SK-N-SH treated with all-trans-retinoic acid at 6 μM for 48 hours (cell line): ENCODE data around the gene GPR151.

Experiments used
- ATAC-seq: fragments of 200-7000 bp; cut with Tn5 transposase; 3 replicates; pipeline ENCODE4 v1.9.1; 2020; ENCODE audit warnings: mild to moderate bottlenecking, moderate library complexity
- ARNTL ChIP-seq: fragments of 450-650 bp; formaldehyde crosslinking; IDR thresholded peaks from 2 replicates; pipeline ENCODE4 v1.5.0; 2020; ENCODE audit warnings: low read depth, mild to moderate bottlenecking, moderate library complexity, borderline replicate concordance
- BACH2 ChIP-seq: fragments of 250-450 bp; sonication (Bioruptor Pico); IDR thresholded peaks from 2 replicates; pipeline ENCODE4 v1.9.0; 2021; ENCODE audit warnings: mild to moderate bottlenecking, borderline replicate concordance
- CREB5 ChIP-seq: fragments of 250-450 bp; sonication (Bioruptor Pico); IDR thresholded peaks from 2 replicates; pipeline ENCODE4 v1.5.1; 2020; ENCODE audit warnings: low read depth, mild to moderate bottlenecking, moderate library complexity
- CSDC2 ChIP-seq: fragments of 250-450 bp; sonication (Bioruptor Pico); IDR thresholded peaks from 2 replicates; pipeline ENCODE4 v1.5.0; 2020; ENCODE audit warnings: mild to moderate bottlenecking, moderate library complexity
- CSRNP3 ChIP-seq: fragments of 250-450 bp; sonication (Bioruptor Pico); IDR thresholded peaks from 2 replicates; pipeline ENCODE4 v1.5.1; 2021; ENCODE audit warnings: mild to moderate bottlenecking, moderate library complexity
- ESRRG ChIP-seq: fragments of 250-450 bp; sonication (Bioruptor Pico); IDR thresholded peaks from 2 replicates; pipeline ENCODE4 v1.6.1; 2021; ENCODE audit warnings: mild to moderate bottlenecking
- GLIS3 ChIP-seq: fragments of 250-450 bp; sonication (Bioruptor Pico); IDR thresholded peaks from 2 replicates; pipeline ENCODE4 v1.5.0; 2020; ENCODE audit warnings: mild to moderate bottlenecking, moderate library complexity
- ISL1 ChIP-seq: fragments of 250-450 bp; sonication (Bioruptor Pico); IDR thresholded peaks from 2 replicates; pipeline ENCODE4 v2.1.2; 2022; ENCODE audit warnings: mild to moderate bottlenecking, moderate library complexity
- OSR1 ChIP-seq: fragments of 250-450 bp; sonication (Bioruptor Pico); IDR thresholded peaks from 2 replicates; pipeline ENCODE4 v1.8.0; 2022; ENCODE audit warnings: moderate library complexity, mild to moderate bottlenecking, inconsistent platforms
- PATZ1 ChIP-seq: fragments of 250-450 bp; sonication (Bioruptor Pico); IDR thresholded peaks from 2 replicates; pipeline ENCODE4 v1.8.0; 2020; ENCODE audit warnings: mild to moderate bottlenecking, moderate library complexity, borderline replicate concordance
- POU6F1 ChIP-seq: fragments of 250-450 bp; sonication (Bioruptor Pico); IDR thresholded peaks from 2 replicates; pipeline ENCODE4 v1.8.0; 2021; ENCODE audit warnings: low read depth, mild to moderate bottlenecking, moderate library complexity, borderline replicate concordance
- PPARA ChIP-seq: fragments of 250-450 bp; sonication (Bioruptor Pico); IDR thresholded peaks from 2 replicates; pipeline ENCODE4 v1.5.0; 2020; ENCODE audit warnings: mild to moderate bottlenecking, borderline replicate concordance
- RARB ChIP-seq: fragments of 250-450 bp; sonication (Bioruptor Pico); IDR thresholded peaks from 2 replicates; pipeline ENCODE4 v1.8.0; 2021; ENCODE audit warnings: mild to moderate bottlenecking, moderate library complexity
- SNAI2 ChIP-seq: fragments of 250-450 bp; sonication (Bioruptor Pico); IDR thresholded peaks from 2 replicates; pipeline ENCODE4 v1.5.0; 2020; ENCODE audit warnings: mild to moderate bottlenecking, moderate library complexity
- TCF4 ChIP-seq: fragments of 250-450 bp; sonication (Bioruptor Pico); IDR thresholded peaks from 2 replicates; pipeline ENCODE4 v1.8.0; 2021; ENCODE audit warnings: mild to moderate bottlenecking, moderate library complexity, borderline replicate concordance
- TOX ChIP-seq: fragments of 250-450 bp; sonication (Bioruptor Pico); IDR thresholded peaks from 2 replicates; pipeline ENCODE4 v1.8.0; 2021; ENCODE audit warnings: mild to moderate bottlenecking, moderate library complexity, borderline replicate concordance
- TSHZ2 ChIP-seq: fragments of 250-450 bp; sonication (Bioruptor Pico); IDR thresholded peaks from 2 replicates; pipeline ENCODE4 v1.5.0; 2020; ENCODE audit warnings: mild to moderate bottlenecking, moderate library complexity
- ZC3H10 ChIP-seq: fragments of 250-450 bp; sonication (Bioruptor Pico); IDR thresholded peaks from 2 replicates; pipeline ENCODE4 v1.5.1; 2021; ENCODE audit warnings: mild to moderate bottlenecking, moderate library complexity
- ZFP3 ChIP-seq: fragments of 250-450 bp; sonication (Bioruptor Pico); IDR thresholded peaks from 2 replicates; pipeline ENCODE4 v1.5.0; 2020; ENCODE audit warnings: mild to moderate bottlenecking, moderate library complexity
- ZFP30 ChIP-seq: fragments of 450-650 bp; formaldehyde crosslinking; IDR thresholded peaks from 2 replicates; pipeline ENCODE4 v1.5.0; 2022; ENCODE audit warnings: mild to moderate bottlenecking, moderate library complexity
- ZNF70 ChIP-seq: fragments of 450-650 bp; formaldehyde crosslinking; IDR thresholded peaks from 2 replicates; pipeline ENCODE4 v1.5.0; 2020; ENCODE audit warnings: mild to moderate bottlenecking, moderate library complexity
- ZNF8 ChIP-seq: fragments of 450-650 bp; formaldehyde crosslinking; IDR thresholded peaks from 2 replicates; pipeline ENCODE4 v1.5.0; 2020; ENCODE audit warnings: mild to moderate bottlenecking, moderate library complexity

Gene GPR151

GRCh38 chr5:146475906-146476305, 40.1 kb downstream of the GPR151 start:
- no peak for TF ChIP-seq TSHZ2 (CRISPR knock-in tag)
- no peak for TF ChIP-seq CSDC2 (CRISPR knock-in tag)
- no peak for TF ChIP-seq POU6F1 (CRISPR knock-in tag)
- TF ChIP-seq CREB5 (CRISPR knock-in tag), result no peak
- TF ChIP-seq ZNF70 (CRISPR knock-in tag), result no peak
- TF ChIP-seq ESRRG (CRISPR knock-in tag), result no peak
- no peak for TF ChIP-seq ZFP3 (CRISPR knock-in tag)
- no peak for ATAC-seq

- ATAC-seq, result peak; percentile 51
- no peak for TF ChIP-seq ZFP3 (CRISPR knock-in tag)
- no peak for TF ChIP-seq TCF4 (CRISPR knock-in tag)
- no peak for TF ChIP-seq POU6F1 (CRISPR knock-in tag)
- no peak for TF ChIP-seq ZC3H10 (CRISPR knock-in tag)
- no peak for TF ChIP-seq PATZ1 (CRISPR knock-in tag)
- TF ChIP-seq TOX (CRISPR knock-in tag), result no peak
- no peak for TF ChIP-seq PPARA
- no peak for TF ChIP-seq ISL1 (CRISPR knock-in tag)
- TF ChIP-seq GLIS3, result no peak
- no peak for TF ChIP-seq SNAI2
- no peak for TF ChIP-seq ZFP30
- TF ChIP-seq BACH2 (CRISPR knock-in tag), result no peak
- no peak for TF ChIP-seq ARNTL (CRISPR knock-in tag)
- no peak for TF ChIP-seq TSHZ2 (CRISPR knock-in tag)
- TF ChIP-seq ESRRG (CRISPR knock-in tag), result no peak
- TF ChIP-seq ZNF8, result no peak
- TF ChIP-seq ZNF70 (CRISPR knock-in tag), result no peak
- no peak for TF ChIP-seq RARB (CRISPR knock-in tag)
- TF ChIP-seq OSR1 (CRISPR knock-in tag), result no peak
- no peak for TF ChIP-seq CSRNP3 (CRISPR knock-in tag)
Measured at GRCh38 chr5:146475190-146475780, 40.7 kb downstream of the GPR151 start.
